AG10803 (cell line): ENCODE data around the gene RIMBP3C.
"Not testable (repeated sequence)": the region's sequence is repeated elsewhere in the genome, so short reads cannot be mapped to it uniquely, and the experiment has no call there.

Source experiments
- DNase-seq: peaks from one replicate; pipeline ENCODE4 v3.0.0; 2010; ENCODE audit warnings: low read depth
- H3K4me3 ChIP-seq: 2 replicates; pipeline ENCODE4 v1.5.1; 2011; ENCODE audit warnings: mild to moderate bottlenecking, low read length, control low read depth
- CTCF ChIP-seq: conservative IDR thresholded peaks from 2 replicates; pipeline ENCODE4 v1.5.1; 2011; ENCODE audit warnings: mild to moderate bottlenecking, low read length, control low read depth, inconsistent platforms

The RIMBP3C gene

DNA sequence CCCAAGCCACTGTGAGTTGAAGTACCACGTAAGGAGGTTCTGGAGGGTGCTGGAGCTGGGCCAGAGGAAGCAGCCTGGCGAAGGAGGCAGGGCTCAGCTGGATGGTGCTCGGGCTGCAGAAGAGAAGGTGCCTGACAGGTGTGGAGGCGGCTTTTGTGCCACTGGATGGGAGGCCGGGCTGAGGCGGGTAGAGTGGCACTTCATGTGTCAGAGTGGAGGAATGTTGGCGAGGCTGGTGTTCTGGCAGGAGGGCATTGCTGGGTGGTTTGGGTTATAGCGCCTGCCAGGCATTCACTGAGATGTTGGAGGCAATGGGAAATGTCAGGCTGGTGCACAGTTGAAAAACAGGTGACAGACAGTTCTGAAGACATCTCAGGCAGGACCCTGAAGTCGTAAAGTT is 40.4 kb upstream of the RIMBP3C start:
- no peak for TF ChIP-seq CTCF
- no peak for DNase-seq
- no peak overlapping the region for H3K4me3 ChIP-seq

DNA sequence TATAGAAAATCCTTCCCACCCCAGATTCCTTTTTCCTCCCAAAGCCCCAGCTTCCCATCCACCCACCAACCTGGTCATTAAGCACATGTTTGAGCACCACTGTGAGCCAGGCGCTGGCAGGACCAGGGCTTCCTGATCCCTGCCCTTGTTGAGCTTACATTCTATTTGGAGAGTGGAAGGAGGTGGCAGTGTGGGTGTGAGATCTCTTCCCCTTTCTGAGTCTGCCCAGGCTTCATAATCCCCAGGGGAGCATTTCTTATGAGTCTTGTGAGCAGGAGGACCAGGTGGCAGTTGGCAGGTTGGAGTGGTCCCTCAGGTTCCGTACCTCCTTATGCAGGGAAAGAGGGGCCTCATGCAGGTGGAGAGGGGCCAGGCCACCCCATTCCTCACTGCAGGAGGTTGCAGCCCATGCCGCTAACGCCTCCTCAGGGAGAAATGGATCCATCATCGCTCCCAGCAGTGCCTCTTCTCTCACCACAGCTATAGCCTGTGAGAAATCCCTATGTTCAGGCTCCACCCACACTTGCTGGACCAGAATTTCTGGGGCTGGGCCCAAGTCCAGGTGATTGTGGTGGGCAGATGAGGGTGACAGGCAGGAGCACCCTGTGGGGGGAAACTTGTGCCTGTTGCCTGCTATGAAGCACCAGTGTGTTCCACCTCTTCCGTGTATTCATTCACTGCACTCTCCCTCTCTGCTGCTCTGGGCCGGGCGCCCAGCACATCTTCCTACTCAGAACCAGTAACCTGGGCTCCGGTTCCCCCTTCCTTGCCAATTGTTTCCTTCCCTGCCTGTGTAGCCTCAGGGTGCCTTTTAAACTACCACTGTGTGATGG is 39.8 kb upstream of the RIMBP3C start:
- TF ChIP-seq CTCF: no peak
- no peak for DNase-seq

DNA sequence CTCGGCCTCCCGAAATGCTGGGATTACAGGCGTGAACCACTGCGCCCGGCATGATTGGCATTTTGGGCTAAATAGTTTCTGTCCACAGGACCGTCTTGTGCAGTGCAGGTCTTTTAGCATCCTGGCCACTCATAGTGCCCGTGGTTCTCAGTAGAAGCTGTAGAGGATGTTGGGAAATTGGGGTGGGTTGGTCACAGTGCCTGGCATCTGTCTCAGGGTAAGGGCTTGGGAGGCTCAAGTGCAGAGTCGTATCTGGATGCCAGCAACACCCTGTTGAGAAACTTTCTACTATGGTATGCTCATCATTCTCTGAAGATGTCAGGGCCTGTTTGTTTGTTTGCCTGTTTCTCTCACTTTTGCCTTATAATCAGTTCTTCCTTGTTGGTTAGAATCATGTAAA is 38.1 kb upstream of the RIMBP3C start:
- H3K4me3 ChIP-seq: no peak overlapping the region
- TF ChIP-seq CTCF: no peak
- no peak for DNase-seq

More for the DNA sequence above, 39.8 kb upstream of the RIMBP3C start:
- no peak overlapping the region for H3K4me3 ChIP-seq

DNA sequence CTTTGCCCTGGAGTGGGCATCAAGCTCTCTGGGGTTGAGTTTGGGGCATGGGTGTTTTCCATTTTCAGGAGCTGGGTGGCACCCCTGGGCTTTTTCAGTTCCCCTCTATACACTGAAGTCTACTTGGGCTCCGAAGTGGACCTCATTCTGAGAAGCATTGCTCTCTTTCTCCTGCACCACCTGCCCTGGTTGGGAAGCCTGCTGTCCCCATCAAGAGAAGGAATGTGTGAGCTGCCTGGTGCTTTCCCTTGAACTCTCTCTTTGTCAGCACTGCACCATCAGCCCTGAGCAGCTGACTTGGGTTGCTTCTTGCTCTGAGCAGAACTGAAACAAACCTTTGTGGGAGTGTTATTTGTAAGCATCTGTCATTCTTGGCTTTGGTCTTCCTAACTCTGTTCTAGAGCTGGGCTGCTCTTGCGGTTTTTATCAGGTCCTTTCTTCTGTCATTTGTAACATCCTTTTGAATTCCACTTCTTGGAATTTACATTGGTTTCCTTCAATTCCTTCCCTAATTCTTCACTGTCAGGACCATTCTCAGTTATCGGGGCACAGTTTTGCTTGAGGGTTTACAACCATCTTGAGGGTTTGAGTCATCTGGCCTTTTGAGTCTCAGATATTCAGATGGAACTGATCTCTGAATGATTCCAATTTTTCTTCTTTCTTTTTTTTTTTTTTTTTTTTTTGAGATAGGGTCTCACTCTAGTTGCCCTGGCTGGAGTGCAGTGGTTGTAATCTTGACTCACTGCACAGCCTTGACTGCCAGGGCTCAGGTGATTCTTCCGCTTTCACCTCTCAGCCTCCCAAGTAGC is 36.7 kb upstream of the RIMBP3C start:
- DNase-seq: peak; percentile 45
- no peak for TF ChIP-seq CTCF
- no peak overlapping the region for H3K4me3 ChIP-seq

DNA sequence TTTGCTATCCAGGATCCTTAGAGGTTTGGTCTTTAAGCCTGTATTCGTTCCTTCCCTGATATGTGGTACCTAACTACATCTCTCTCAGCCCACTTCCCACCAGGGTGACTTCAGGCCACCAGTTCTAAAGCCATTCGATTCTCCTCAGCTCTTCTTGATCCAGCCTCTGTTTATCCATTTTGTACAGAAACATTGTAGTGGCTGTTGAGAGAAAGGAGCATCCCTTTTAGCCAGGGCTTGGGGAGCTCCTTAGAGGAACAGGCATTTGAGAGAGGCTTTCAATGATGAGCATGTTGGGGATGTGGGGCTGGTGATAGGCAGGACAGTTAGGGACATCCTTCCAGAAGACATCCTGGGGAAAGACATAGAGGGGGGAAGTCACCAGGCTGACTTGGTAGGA is 34.1 kb upstream of the RIMBP3C start:
- DNase-seq: no peak
- no peak for TF ChIP-seq CTCF
- H3K4me3 ChIP-seq: no peak overlapping the region

- DNase-seq: no peak
- no peak overlapping the region for H3K4me3 ChIP-seq
- TF ChIP-seq CTCF: no peak
Measured at GRCh38 chr22:21582801-21583740, 31.8 kb upstream of the RIMBP3C start.

DNA sequence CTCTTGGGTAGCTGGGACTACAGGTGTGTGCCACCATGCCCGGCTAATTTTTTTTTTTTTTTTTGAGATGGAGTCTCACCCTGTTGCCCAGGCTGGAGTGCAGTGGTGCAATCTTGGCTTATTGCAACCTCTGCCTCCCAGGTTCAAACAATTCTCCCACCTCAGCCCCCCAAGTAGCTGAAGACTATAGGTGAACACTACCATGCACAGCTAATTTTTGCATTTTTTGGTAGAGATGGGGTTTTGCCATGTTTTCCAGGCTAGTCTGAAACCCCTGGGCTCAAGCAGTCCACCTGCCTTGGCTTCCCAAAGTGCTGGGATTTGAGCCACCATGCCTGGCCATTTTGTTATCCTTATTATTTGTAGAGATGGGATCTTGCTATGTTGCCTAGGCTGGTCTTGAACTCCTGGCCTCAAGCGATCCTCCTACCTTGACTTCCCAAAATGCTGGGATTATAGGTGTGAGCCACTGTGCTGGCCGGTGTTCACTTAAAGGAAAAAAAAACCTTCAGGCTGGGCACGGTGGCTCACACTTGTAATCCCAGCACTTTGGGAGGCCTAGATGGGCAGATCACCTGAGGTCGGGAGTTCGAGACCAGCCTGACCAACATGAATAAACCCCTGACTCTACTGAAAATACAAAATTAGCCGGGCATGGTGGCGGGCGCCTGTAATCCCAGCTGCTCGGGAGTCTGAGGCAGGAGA is 29.9 kb upstream of the RIMBP3C start:
- H3K4me3 ChIP-seq, DNase-seq: not testable (repeated sequence)

DNA sequence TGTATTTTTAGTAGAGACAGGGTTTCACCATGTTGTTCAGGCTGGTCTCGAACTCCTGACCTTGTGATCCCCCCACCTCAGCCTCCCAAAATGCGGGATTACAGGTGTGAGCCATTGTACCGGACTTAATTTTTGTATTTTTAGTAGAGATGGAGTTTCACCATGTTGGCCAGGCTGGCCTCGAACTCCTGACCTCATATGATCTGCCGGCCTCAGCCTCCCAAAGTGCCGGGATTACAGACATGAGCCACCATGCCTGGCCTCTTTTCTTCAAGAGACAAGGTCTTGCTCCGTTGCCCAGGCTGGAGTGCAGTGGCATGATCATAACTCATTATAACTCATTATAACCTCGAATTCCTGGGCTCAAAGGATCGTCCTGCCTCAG is 29.4 kb upstream of the RIMBP3C start:
- H3K4me3 ChIP-seq, DNase-seq: not testable (repeated sequence)
